RPMI7951 (cell line): Measurements from ENCODE around the gene PCNX2. TPM values are rescaled to one million over a fixed set of nuclear protein-coding genes. Genes with fewer than 3 reads are reported as not detected.
"Not testable (repeated sequence)": the region's sequence is repeated elsewhere in the genome, so short reads cannot be mapped to it uniquely, and the experiment has no call there.

Experiments
- DNase-seq: peaks from one replicate; pipeline ENCODE4 v3.0.0-alpha.2; 2012; ENCODE audit warnings: low read depth
- total RNA-seq: library from RNA; depleted of rRNA; stranded (reverse); fragments of >200 nt; shearing (Covaris generic); gene quantifications from 2 replicates; pipeline ENCODE4 v1.2.3, GENCODE V29; 2014

Gene PCNX2
- total RNA-seq, 1 experiment from 2014 or later, result 6.0 TPM

- DNase-seq, result no peak
Measured at GRCh38 chr1:233019083-233019482, 276.4 kb downstream of the PCNX2 start.

- DNase-seq, result no peak
Measured at GRCh38 chr1:233016798-233017197, 278.7 kb downstream of the PCNX2 start.

GRCh38 chr1:233015965-233016364, 279.6 kb downstream of the PCNX2 start:
- DNase-seq, result peak; percentile 23

- no peak for DNase-seq
Measured at GRCh38 chr1:233012021-233012420, 283.5 kb downstream of the PCNX2 start.

GRCh38 chr1:233010146-233010545, 285.4 kb downstream of the PCNX2 start:
- peak; percentile 83 for DNase-seq

- peak; percentile 41 for DNase-seq
Measured at GRCh38 chr1:233006541-233006973, 289.0 kb downstream of the PCNX2 start.

- DNase-seq, result no peak
Measured at GRCh38 chr1:233006108-233006507, 289.4 kb downstream of the PCNX2 start.

- DNase-seq, result peak; percentile 90
Measured at GRCh38 chr1:233005703-233006102, 289.8 kb downstream of the PCNX2 start.

GRCh38 chr1:233005156-233005555, 290.4 kb downstream of the PCNX2 start:
- no peak for DNase-seq

GRCh38 chr1:233004451-233004850, 291.1 kb downstream of the PCNX2 start:
- no peak for DNase-seq

- DNase-seq, result not testable (repeated sequence)
Measured at GRCh38 chr1:233003638-233004037, 291.9 kb downstream of the PCNX2 start.

GRCh38 chr1:232999956-233000625, 295.4 kb downstream of the PCNX2 start:
- DNase-seq, result no peak

- DNase-seq, result no peak
Measured at GRCh38 chr1:232998646-232999045, 296.9 kb downstream of the PCNX2 start.

GRCh38 chr1:232998138-232998537, 297.4 kb downstream of the PCNX2 start:
- no peak for DNase-seq

GRCh38 chr1:232996143-232996542, 299.4 kb downstream of the PCNX2 start:
- no peak for DNase-seq

- DNase-seq, result no peak
Measured at GRCh38 chr1:232995189-232995588, 300.3 kb downstream of the PCNX2 start.

GRCh38 chr1:232993555-232993954, 302.0 kb downstream of the PCNX2 start:
- no peak for DNase-seq

GRCh38 chr1:232992227-232992626, 303.3 kb downstream of the PCNX2 start:
- DNase-seq, result no peak

GRCh38 chr1:232991238-232991637, 304.3 kb downstream of the PCNX2 start:
- no peak for DNase-seq

- DNase-seq, result no peak
Measured at GRCh38 chr1:232990176-232991128, 305.1 kb downstream of the PCNX2 start.

GRCh38 chr1:232988572-232989040, 306.9 kb downstream of the PCNX2 start:
- DNase-seq, result peak; percentile 65

- no peak for DNase-seq
Measured at GRCh38 chr1:232987774-232988140, 307.8 kb downstream of the PCNX2 start.
